Measurements from ENCODE around the gene GRK1. TPM values are rescaled to one million over a fixed set of nuclear protein-coding genes. Genes with fewer than 3 reads are reported as not detected.

GRK1 gene
- total and polyA plus RNA-seq, 2 of the 13 experiments (the other 11 are each of a cell fraction or from before 2014, with no cell fraction given) = 0.07 to 0.12 TPM

DNA sequence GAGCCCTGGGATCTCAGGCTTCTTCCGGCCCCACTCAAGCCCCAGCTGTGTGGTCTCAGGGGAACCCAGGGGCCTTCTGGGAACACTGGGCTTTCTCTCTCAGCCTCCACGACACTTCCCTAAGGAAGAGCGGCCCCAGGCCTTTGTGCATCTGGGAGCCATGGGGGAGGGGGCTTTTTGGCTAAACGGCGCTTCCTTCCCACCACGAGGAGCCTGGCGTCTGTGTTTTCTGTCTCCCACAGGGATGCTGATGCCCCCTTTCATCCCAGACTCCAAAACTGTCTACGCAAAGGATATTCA, 67.8 kb downstream of the GRK1 start:
- no peak overlapping the region for H3K4me3 ChIP-seq (replicated peaks in 1 of 3; ENCODE audit: insufficient read depth in 1 of 3, low read depth in 2 of 3, low read length in 3 of 3)
- H2AFZ ChIP-seq (ENCODE audit: low read length) = no peak overlapping the region
- ChIA-PET CTCF (ENCODE audit: low intra/inter-chr PET ratio, low total read pairs) (no interaction called here), POLR2A (no interaction called here)
- no peak overlapping the region for H3K27ac ChIP-seq (ENCODE audit: extremely low read length, insufficient read depth, low read length)
- no peak for FAIRE-seq
- ATAC-seq = no peak
- intact Hi-C loops (cut with micrococcal nuclease; ENCODE audit: unreplicated experiment) (no loop called here), in situ Hi-C loops (cut with HindIII; ENCODE audit: extremely low pct_ligation_motif_present, low pct_unique_long_range_greater_than_20kb) (no loop called here)
- peaks cover 18% of the 10 kb centered on the region for H3K4me1 ChIP-seq (ENCODE audit: insufficient read depth, low read length)
- H3K36me3 ChIP-seq (replicated peaks in 1 of 2; ENCODE audit: control insufficient read depth in 1 of 2, insufficient read depth in 2 of 2, low read length in 2 of 2) = no peaks in the 10 kb centered on the region
- no peak overlapping the region for H3K4me2 ChIP-seq (ENCODE audit: low read depth, low read length)
- BruUV-seq (replicated peaks) = no TSS peak
- H3K27me3 ChIP-seq (ENCODE audit: control insufficient read depth in 1 of 2, insufficient read depth in 2 of 2, low read length in 2 of 2) = peaks cover 7 to 26% of the 10 kb centered on the region in 2 experiments; a peak in 4 of 5 replicates
- no peak for DNase-seq (ENCODE audit: low spot score)
- H3K9me3 ChIP-seq (ENCODE audit: low read length) = no peaks in the 10 kb centered on the region
- TF ChIP-seq ZNF296 (CRISPR knock-in tag; conservative IDR thresholded peaks at IDR 0.05) = no peak
- no peak for TF ChIP-seq NFE2L2 (IDR thresholded peaks at IDR 0.05; ENCODE audit: low read length)
- no peak for TF ChIP-seq ZNF543 (CRISPR knock-in tag; IDR thresholded peaks at IDR 0.05)
- no peak for TF ChIP-seq ZBTB3 (CRISPR knock-in tag; IDR thresholded peaks at IDR 0.05; ENCODE audit: borderline replicate concordance, low read depth)
- TF ChIP-seq, protein P1, sequence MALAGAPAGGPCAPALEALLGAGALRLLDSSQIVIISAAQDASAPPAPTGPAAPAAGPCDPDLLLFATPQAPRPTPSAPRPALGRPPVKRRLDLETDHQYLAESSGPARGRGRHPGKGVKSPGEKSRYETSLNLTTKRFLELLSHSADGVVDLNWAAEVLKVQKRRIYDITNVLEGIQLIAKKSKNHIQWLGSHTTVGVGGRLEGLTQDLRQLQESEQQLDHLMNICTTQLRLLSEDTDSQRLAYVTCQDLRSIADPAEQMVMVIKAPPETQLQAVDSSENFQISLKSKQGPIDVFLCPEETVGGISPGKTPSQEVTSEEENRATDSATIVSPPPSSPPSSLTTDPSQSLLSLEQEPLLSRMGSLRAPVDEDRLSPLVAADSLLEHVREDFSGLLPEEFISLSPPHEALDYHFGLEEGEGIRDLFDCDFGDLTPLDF (CRISPR knock-in tag; IDR thresholded peaks at IDR 0.05) = no peak
- TF ChIP-seq TOE1 (CRISPR knock-in tag; IDR thresholded peaks at IDR 0.05) = no peak
- TF ChIP-seq RBM22 (optimal IDR thresholded peaks at IDR 0.05; ENCODE audit: low read length) = no peak
- TF ChIP-seq, protein P2, sequence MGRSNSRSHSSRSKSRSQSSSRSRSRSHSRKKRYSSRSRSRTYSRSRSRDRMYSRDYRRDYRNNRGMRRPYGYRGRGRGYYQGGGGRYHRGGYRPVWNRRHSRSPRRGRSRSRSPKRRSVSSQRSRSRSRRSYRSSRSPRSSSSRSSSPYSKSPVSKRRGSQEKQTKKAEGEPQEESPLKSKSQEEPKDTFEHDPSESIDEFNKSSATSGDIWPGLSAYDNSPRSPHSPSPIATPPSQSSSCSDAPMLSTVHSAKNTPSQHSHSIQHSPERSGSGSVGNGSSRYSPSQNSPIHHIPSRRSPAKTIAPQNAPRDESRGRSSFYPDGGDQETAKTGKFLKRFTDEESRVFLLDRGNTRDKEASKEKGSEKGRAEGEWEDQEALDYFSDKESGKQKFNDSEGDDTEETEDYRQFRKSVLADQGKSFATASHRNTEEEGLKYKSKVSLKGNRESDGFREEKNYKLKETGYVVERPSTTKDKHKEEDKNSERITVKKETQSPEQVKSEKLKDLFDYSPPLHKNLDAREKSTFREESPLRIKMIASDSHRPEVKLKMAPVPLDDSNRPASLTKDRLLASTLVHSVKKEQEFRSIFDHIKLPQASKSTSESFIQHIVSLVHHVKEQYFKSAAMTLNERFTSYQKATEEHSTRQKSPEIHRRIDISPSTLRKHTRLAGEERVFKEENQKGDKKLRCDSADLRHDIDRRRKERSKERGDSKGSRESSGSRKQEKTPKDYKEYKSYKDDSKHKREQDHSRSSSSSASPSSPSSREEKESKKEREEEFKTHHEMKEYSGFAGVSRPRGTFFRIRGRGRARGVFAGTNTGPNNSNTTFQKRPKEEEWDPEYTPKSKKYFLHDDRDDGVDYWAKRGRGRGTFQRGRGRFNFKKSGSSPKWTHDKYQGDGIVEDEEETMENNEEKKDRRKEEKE (IDR thresholded peaks at IDR 0.05) = no peak
- no peak for TF ChIP-seq REXO4 (CRISPR knock-in tag; IDR thresholded peaks at IDR 0.05; ENCODE audit: borderline replicate concordance)
- H4K20me1 ChIP-seq (ENCODE audit: insufficient read depth, low read length) = no peaks in the 10 kb centered on the region
- H3K79me2 ChIP-seq (ENCODE audit: insufficient read depth, low read length) = no peaks in the 10 kb centered on the region
- WGBS (ENCODE audit: low lambda C conversion rate) = 75% methylated on average over 8 of the region's 8 CpGs
- no peak overlapping the region for H3K9ac ChIP-seq (ENCODE audit: insufficient read depth, low read depth, low read length)

Measured in HepG2 (cell line).